Bronchial epithelial cell (primary cell): Measurements from ENCODE around the gene IRF4. TPM values are rescaled to one million over a fixed set of nuclear protein-coding genes. Genes with fewer than 3 reads are reported as not detected.

Source experiments
- DNase-seq: peaks from one replicate; pipeline ENCODE4 v3.0.0-alpha.2; 2010; ENCODE audit warnings: low read depth
- FAIRE-seq: peaks from 2 replicates; lab custom pipeline; 2011; peaks lifted over from hg19 to GRCh38; lab: Jason Lieb, UNC
- H3K27me3 ChIP-seq: 2 replicates; pipeline ENCODE4 v1.5.1; 2011; ENCODE audit warnings: low read length; ENCODE audit not compliant: control insufficient read depth, insufficient read depth
- H3K36me3 ChIP-seq: 2 replicates; pipeline ENCODE4 v1.5.1; 2011; ENCODE audit warnings: low read length; ENCODE audit not compliant: control insufficient read depth, insufficient read depth
- H3K4me3 ChIP-seq: 2 replicates; pipeline ENCODE4 v1.5.1; 2011; ENCODE audit warnings: mild to moderate bottlenecking, low read depth, low read length, control low read depth
- total RNA-seq: library from RNA; depleted of rRNA; stranded (reverse); fragments of >200 nt; gene quantifications from 2 replicates; pipeline ENCODE4 v1.2.1, GENCODE V29; 2014
- TF ChIP-seq, protein P1 (sequence below): IDR thresholded peaks from 2 replicates; pipeline ENCODE4 v1.5.1; 2011; ENCODE audit warnings: mild to moderate bottlenecking, moderate library complexity, low read length, control low read depth, inconsistent platforms; ENCODE audit not compliant: insufficient read depth, severe bottlenecking

Gene IRF4
- total RNA-seq, 1 donor from 2014 or later, result not detected

- Histone ChIP-seq H3K4me3 (no peak overlapping the region), H3K27me3 (peaks cover 2% of the 10 kb centered on the region), H3K36me3 (no peaks in the 10 kb centered on the region)
- TF ChIP-seq, protein P1, sequence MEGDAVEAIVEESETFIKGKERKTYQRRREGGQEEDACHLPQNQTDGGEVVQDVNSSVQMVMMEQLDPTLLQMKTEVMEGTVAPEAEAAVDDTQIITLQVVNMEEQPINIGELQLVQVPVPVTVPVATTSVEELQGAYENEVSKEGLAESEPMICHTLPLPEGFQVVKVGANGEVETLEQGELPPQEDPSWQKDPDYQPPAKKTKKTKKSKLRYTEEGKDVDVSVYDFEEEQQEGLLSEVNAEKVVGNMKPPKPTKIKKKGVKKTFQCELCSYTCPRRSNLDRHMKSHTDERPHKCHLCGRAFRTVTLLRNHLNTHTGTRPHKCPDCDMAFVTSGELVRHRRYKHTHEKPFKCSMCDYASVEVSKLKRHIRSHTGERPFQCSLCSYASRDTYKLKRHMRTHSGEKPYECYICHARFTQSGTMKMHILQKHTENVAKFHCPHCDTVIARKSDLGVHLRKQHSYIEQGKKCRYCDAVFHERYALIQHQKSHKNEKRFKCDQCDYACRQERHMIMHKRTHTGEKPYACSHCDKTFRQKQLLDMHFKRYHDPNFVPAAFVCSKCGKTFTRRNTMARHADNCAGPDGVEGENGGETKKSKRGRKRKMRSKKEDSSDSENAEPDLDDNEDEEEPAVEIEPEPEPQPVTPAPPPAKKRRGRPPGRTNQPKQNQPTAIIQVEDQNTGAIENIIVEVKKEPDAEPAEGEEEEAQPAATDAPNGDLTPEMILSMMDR, result no peak
- DNase-seq (no peak), FAIRE-seq (no peak)
These were observed 60.9 kb downstream of the IRF4 start for GRCh38 chr6:452301-453067.

- DNase-seq, result no peak
These were observed 61.6 kb downstream of the IRF4 start for GRCh38 chr6:453152-453551.

DNA sequence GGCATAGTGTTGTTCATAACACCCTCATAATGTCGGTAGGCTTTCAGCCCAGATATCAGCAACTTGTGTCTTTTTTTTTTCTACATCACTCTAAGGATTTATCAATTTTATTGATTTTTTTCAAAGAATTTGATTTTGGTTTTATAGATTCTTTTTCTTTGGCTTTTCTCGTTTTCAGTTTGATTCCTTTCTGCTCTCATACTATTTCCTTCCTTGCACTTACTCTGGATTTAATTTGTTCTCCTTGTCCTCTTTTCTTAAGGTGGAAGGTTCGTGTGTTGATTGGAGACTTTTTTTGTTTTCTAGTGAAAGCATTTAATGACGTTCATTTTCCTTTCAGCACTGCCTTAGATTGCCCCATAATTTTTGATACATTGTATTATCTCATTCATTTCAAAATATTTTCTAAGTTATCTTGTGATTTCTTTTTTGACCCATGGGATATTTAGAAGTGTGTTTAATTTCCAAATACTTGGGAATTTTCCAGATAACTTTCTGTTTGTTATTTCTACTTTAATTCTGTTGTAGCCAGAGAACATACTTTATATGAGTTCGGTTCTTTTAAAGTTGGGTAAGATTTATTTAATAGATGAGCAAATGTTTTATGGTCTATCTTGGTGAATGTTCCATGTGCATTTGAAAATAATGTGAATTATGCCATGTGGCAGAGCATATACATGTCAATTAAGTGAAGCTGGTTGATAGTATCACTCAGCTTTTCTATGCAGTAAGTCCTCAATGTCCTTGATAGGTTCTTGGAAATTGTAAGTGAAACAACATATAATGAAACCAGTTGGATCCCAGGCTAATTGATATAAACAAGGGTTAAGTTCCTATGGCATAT lies 62.8 kb downstream of the IRF4 start:
- H3K27me3 ChIP-seq, result peaks cover 2% of the 10 kb centered on the region
- H3K4me3 ChIP-seq, result no peak overlapping the region
- TF ChIP-seq, protein P1, result no peak
- DNase-seq (no peak), FAIRE-seq (no peak)
- no peaks in the 10 kb centered on the region for H3K36me3 ChIP-seq

More at GRCh38 chr6:453152-453551, 61.6 kb downstream of the IRF4 start:
- no peaks in the 10 kb centered on the region for H3K36me3 ChIP-seq
- FAIRE-seq, result no peak
- peaks cover 2% of the 10 kb centered on the region for H3K27me3 ChIP-seq
- no peak overlapping the region for H3K4me3 ChIP-seq
- TF ChIP-seq, protein P1, result no peak

DNA sequence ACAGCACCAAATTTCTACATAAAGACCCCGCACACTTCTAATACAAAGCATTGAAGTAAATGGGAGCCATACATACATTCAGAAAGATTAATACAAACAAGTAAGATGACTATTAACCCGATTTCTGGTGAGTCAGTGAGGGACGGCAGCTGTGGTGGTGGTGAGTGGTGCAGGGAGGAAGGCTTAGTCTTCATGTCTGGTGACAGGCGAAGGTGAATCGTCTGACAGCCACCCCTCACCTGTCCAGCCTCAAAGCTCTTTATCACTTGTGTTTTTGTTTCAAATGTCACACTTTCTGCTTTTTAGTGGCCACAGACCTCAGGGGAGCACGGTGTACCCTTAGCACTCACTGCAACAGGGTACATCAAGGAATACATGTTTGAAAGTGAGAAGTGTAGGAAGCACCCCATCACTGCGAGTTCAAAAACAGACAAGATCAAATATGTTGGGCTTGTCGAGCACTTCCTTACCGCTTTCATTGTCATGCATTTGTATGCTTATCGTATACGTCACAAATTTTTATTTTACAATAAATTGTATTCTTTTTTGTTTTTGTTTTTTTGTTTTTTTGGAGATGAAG lies 63.5 kb downstream of the IRF4 start:
- H3K36me3 ChIP-seq, result no peaks in the 10 kb centered on the region
- peak; percentile 9 for DNase-seq
- H3K4me3 ChIP-seq, result no peak overlapping the region
- peaks cover 2% of the 10 kb centered on the region for H3K27me3 ChIP-seq
- FAIRE-seq, result no peak
- TF ChIP-seq, protein P1, result no peak

GRCh38 chr6:455835-456234 lies 64.3 kb downstream of the IRF4 start:
- no peak overlapping the region for H3K4me3 ChIP-seq
- FAIRE-seq (no peak), DNase-seq (no peak)
- peaks cover 2% of the 10 kb centered on the region for H3K27me3 ChIP-seq
- H3K36me3 ChIP-seq, result no peaks in the 10 kb centered on the region
- TF ChIP-seq, protein P1, result no peak
